GM12872 (cell line): Measurements from ENCODE around the gene ENOX1.

ENCODE experiments used
- TF ChIP-seq, protein P1 (sequence below): IDR thresholded peaks from 3 replicates; pipeline ENCODE4 v1.5.1; 2011; ENCODE audit warnings: low read depth, mild to moderate bottlenecking, low read length, moderate library complexity; ENCODE audit not compliant: insufficient read depth

ENOX1 gene

DNA sequence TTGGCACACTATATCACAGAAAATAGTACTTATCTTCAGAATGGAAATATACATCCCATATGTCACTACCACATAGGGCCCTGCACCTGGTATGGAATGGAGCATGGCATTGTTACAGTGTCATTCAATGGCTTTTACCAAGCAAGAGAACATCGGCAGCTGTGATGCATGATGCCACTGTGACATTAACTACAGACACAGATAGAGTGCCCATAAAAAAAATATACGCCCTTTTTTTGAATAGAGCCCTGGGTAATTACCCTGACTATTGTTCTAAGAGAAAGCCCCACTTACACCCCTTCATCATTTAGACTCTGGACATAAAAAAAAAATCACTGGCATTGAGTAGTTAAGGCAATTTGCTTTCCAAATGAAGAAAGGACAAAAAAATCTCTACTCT, 443.1 kb downstream of the ENOX1 start:
- TF ChIP-seq, protein P1, sequence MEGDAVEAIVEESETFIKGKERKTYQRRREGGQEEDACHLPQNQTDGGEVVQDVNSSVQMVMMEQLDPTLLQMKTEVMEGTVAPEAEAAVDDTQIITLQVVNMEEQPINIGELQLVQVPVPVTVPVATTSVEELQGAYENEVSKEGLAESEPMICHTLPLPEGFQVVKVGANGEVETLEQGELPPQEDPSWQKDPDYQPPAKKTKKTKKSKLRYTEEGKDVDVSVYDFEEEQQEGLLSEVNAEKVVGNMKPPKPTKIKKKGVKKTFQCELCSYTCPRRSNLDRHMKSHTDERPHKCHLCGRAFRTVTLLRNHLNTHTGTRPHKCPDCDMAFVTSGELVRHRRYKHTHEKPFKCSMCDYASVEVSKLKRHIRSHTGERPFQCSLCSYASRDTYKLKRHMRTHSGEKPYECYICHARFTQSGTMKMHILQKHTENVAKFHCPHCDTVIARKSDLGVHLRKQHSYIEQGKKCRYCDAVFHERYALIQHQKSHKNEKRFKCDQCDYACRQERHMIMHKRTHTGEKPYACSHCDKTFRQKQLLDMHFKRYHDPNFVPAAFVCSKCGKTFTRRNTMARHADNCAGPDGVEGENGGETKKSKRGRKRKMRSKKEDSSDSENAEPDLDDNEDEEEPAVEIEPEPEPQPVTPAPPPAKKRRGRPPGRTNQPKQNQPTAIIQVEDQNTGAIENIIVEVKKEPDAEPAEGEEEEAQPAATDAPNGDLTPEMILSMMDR = no peak

DNA sequence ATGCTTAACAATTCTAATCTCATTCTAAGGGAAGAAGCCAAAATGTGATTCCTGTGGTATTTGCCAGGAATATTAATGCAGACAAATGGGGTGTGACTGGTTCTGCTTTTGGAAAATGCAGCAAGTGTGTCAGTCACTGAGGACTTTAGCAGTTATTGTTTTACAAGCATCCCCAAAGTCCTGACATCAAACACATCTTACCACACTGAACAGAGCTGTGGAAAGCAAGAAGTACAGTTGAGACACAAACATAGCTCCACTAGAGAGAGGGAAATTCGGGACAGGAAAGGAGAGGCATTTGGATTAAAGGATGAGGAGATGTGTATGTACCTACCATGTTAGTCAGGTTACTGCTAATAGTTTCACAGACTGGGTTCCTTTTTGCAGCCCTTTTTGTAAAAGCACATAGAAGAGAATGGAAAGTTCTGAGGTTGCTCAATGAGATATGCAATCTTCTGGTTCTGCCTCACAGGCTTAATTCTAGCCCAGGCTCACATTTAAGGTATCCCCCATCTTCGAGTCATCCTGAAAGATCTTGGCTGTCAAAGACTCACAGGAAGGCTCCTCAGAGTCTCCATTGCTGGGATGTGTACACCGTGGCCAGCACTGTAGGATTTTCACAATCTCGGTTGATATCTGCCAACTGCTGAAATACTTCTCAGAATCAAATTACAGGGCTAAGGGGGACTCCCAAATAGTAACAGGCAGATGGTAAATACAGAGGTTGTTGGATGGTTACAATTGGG, 446.8 kb downstream of the ENOX1 start:
- TF ChIP-seq, protein P1 = no peak

DNA sequence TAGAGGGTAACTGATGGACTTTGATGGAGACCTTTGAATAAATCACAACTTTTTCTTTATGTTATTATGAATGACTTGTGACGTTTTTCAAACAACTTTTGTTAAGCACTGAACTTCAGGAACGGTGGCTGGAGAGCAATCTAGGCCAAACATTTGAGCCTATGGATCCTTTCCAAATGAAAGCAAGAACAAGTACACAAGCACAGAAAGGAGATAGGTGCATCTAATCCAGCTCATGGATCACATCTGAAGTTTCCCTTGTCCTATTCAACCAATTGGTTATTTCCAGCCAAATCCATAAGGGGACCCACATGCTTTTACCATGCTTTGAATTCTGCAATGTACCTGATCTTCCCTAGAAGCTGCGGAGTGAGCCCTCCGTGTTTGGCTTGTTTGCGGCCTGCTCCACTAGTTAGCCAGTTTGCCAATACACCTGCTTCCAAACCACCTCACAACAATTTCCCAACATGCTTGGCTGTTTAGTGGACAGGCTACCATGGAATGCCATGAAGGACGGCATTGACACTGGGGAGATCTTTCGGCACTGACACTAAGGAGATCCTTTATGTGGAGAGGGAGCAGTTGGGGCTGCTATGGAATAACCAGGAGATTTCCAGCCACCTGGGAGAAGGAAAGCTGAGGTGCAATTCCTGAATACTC, 447.5 kb downstream of the ENOX1 start:
- TF ChIP-seq, protein P1 = no peak

DNA sequence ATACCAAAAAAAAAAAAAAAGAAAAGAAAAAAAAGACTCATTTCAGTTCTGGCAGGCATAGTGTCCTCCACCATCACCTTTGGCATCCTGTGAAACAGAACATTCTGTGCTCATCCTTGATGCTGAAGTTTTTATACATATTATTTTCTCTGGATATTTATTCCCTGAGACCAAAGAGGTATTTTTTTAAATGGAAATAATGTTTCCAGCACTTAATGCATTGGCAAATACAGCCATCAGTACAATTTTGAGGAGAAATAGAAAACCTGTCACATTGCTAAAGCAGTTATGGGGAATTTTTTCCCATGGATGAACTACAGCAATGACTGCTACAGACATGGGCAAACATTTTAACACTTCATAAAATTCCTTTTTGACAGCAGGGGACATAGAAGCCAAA, 451.0 kb downstream of the ENOX1 start:
- TF ChIP-seq, protein P1 = no peak

DNA sequence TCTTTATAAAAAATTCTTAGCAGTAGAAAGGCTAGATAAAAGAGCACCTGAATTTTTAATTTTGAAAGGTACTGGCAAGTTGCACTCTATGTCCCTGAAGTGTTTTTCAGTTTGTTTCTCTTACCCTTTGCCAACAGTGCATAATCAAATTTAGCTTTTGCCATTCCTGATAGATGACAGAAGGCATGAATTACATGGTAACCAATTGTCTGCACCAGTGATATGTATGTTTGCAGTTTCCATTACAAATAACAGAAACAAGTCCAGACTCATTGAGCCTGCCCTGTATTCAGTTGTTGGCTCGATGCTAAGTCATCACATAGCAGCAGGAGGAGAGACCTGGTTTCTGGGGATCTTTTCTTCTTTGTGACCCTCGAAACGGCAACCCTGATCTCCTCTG, 453.6 kb downstream of the ENOX1 start:
- TF ChIP-seq, protein P1 = no peak

DNA sequence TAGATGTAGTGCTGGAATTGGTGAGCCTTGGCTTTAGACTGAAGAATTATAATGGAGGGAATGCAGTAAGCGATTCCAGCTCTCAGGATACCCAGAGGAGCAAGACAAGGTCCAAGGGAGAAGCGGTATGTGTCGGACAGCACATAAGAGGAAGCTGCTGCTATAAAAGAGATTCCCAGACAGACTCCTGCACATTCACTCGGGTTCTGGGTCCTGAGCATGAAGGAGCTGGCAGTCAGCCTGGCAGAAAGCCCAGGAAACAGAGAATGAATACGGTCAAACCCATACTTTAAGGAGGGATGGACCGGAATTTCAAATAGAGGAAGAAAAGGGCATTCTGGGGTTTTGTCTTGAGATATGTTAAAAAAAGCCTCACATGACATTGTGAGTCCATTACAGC, 455.1 kb downstream of the ENOX1 start:
- TF ChIP-seq, protein P1 = no peak

DNA sequence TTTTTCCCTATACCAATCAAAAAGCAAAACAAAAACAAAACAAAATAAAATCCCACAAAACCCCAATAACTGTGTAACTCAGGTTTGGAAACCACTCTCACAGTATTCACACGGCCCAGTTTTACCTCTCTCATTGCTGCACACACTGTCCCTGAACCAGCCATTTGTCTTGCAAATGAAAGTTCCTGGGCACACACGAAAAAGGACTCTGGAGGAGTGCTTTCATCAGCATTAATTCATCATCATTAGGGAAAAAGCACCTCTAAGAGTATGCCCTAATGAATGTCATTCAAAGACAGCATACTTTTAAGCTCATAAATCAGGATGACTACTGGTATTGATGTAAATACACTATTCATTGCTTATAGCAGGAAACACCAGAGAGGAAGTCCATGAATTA, 457.1 kb downstream of the ENOX1 start:
- TF ChIP-seq, protein P1 = no peak
